Upper lobe of left lung (tissue), 6 donors: ENCODE measurements around the gene TMPRSS13. TPM values are rescaled to one million over a fixed set of nuclear protein-coding genes. Genes with fewer than 3 reads are reported as not detected.

ENCODE experiments used
- ATAC-seq, 2 donors: fragments of 200-7000 bp; cut with Tn5 transposase; one replicate each; pipeline ENCODE4 v1.9.1; 2022; ENCODE audit warnings: mild to moderate bottlenecking in 2 of 2, moderate library complexity in 2 of 2; ENCODE audit not compliant: low FRiP score in 2 of 2
- DNase-seq, 2 donors: peaks; one replicate each; pipeline ENCODE4 v3.0.0-alpha.2; 2019 to 2020
- H3K27ac ChIP-seq, 4 donors: fragments of 200-600 bp; sonication (generic); one replicate each; pipeline ENCODE4 v1.5.1; 2016 to 2019
- H3K27me3 ChIP-seq, 4 donors: fragments of 200-600 bp; sonication (generic); one replicate each; pipeline ENCODE4 v1.5.1; 2017 to 2019
- H3K36me3 ChIP-seq, 4 donors: fragments of 200-600 bp; sonication (generic); one replicate each; pipeline ENCODE4 v1.5.1; 2016 to 2019
- H3K4me1 ChIP-seq, 4 donors: fragments of 200-600 bp; sonication (generic); one replicate each; pipeline ENCODE4 v1.5.1; 2018 to 2019
- H3K4me3 ChIP-seq, 4 donors: fragments of 200-600 bp; sonication (generic); one replicate each; pipeline ENCODE4 v1.5.1; 2017 to 2019; ENCODE audit warnings: mild to moderate bottlenecking in 2 of 4, moderate library complexity in 1 of 4
- H3K9me3 ChIP-seq, 4 donors: fragments of 200-600 bp; sonication (generic); one replicate each; pipeline ENCODE4 v1.5.1; 2018 to 2019
- CTCF ChIP-seq, 6 experiments: fragments of 450-650 bp in 4 of 6; fragments of 200-600 bp in 2 of 6; sonication (generic) in 2 of 6; IDR thresholded peaks; one replicate each; pipeline ENCODE4 v1.5.1; 2016 to 2019; ENCODE audit warnings: antibody characterized with exemption in 6 of 6
- EP300 ChIP-seq, 4 donors: sonication (generic); formaldehyde crosslinking; IDR thresholded peaks; one replicate each; pipeline ENCODE4 v1.5.1; 2017; ENCODE audit warnings: antibody characterized with exemption in 4 of 4, control low read depth in 2 of 4
- POLR2A ChIP-seq, 4 donors: fragments of 450-650 bp; IDR thresholded peaks; one replicate each; pipeline ENCODE4 v1.5.1; 2016 to 2017; ENCODE audit warnings: antibody characterized with exemption in 4 of 4, mild to moderate bottlenecking in 2 of 4
- POLR2AphosphoS5 ChIP-seq, 2 donors: sonication (generic); formaldehyde crosslinking; IDR thresholded peaks; one replicate each; pipeline ENCODE4 v1.5.1; 2017; ENCODE audit warnings: antibody characterized with exemption in 2 of 2
- WGBS, 2 donors: methylation state at CpG; one replicate each; pipeline ENCODE4 v1.1.5; 2017 to 2018; 5-methylcytosine and 5-hydroxymethylcytosine counted together
- total RNA-seq, 6 donors: library from RNA; depleted of rRNA in 4 of 6; stranded (reverse); fragments of >200 nt in 4 of 6; gene quantifications; one replicate each; pipeline versions ENCODE4 v1.1.0 to v1.2.1, GENCODE V29; 2016 to 2021
- donor health status: DM: no; HTN: no; CAD: no; lungs with moderate emphysema.
- donor health status: DM: no; HTN: yes; CAD: no; lungs with severe emphysema.

TMPRSS13 gene
- total RNA-seq, 6 donors from 2014 or later, result 4.6 to 26.2 (median 6.1) TPM

- no peaks in the 10 kb centered on the region for H3K9me3 ChIP-seq
- peaks cover 8 to 28% (median 20%) of the 10 kb centered on the region in 4 donors for H3K4me1 ChIP-seq
- DNase-seq, result peak in 1 of 2 donors; percentile 2
- H3K27me3 ChIP-seq, result no peaks in the 10 kb centered on the region
- 40 to 81% methylated on average over 2 to 5 of the region's 5 CpGs for WGBS, 2 donors
- H3K27ac ChIP-seq, result no peak overlapping the region
- TF ChIP-seq EP300 (IDR thresholded peaks at IDR 0.05) (no peak), CTCF (IDR thresholded peaks at IDR 0.05) (no peak), POLR2A (IDR thresholded peaks at IDR 0.05) (no peak), POLR2AphosphoS5 (IDR thresholded peaks at IDR 0.05) (no peak)
- H3K36me3 ChIP-seq, result no peaks in the 10 kb centered on the region
- ATAC-seq, result no peak
- no peak overlapping the region for H3K4me3 ChIP-seq
Measured at GRCh38 chr11:117933930-117934329, 4.7 kb upstream of the TMPRSS13 start.

- ATAC-seq (no peak), DNase-seq (peak in 1 of 2 donors; percentile 1)
- TF ChIP-seq EP300 (IDR thresholded peaks at IDR 0.05) (no peak), CTCF (IDR thresholded peaks at IDR 0.05) (no peak), POLR2A (IDR thresholded peaks at IDR 0.05) (no peak), POLR2AphosphoS5 (IDR thresholded peaks at IDR 0.05) (no peak)
- H3K4me1 ChIP-seq, result peaks cover 8 to 32% (median 22%) of the 10 kb centered on the region in 4 donors
- no peaks in the 10 kb centered on the region for H3K36me3 ChIP-seq
- no peaks in the 10 kb centered on the region for H3K9me3 ChIP-seq
- H3K4me3 ChIP-seq, result no peak overlapping the region
- H3K27ac ChIP-seq, result no peak overlapping the region
- H3K27me3 ChIP-seq, result no peaks in the 10 kb centered on the region
- WGBS, 2 donors, result 93 to 97% methylated on average over 4 of the region's 4 CpGs
Measured at GRCh38 chr11:117933475-117933874, 4.3 kb upstream of the TMPRSS13 start.

- no peak for ATAC-seq
- Histone ChIP-seq H3K4me1 (peaks cover 8 to 32% (median 23%) of the 10 kb centered on the region in 4 donors), H3K9me3 (no peaks in the 10 kb centered on the region), H3K27ac (no peak overlapping the region), H3K4me3 (no peak overlapping the region), H3K27me3 (no peaks in the 10 kb centered on the region), H3K36me3 (no peaks in the 10 kb centered on the region)
- no peak for TF ChIP-seq EP300 (IDR thresholded peaks at IDR 0.05)
- TF ChIP-seq CTCF (IDR thresholded peaks at IDR 0.05), result no peak
- no peak for TF ChIP-seq POLR2A (IDR thresholded peaks at IDR 0.05)
- TF ChIP-seq POLR2AphosphoS5 (IDR thresholded peaks at IDR 0.05), result no peak
- 76 to 89% methylated on average over 3 of the region's 3 CpGs for WGBS, 2 donors
- DNase-seq, result no peak
Measured at GRCh38 chr11:117932947-117933346, 3.7 kb upstream of the TMPRSS13 start.

- Histone ChIP-seq H3K36me3 (no peaks in the 10 kb centered on the region), H3K27me3 (no peaks in the 10 kb centered on the region), H3K4me3 (no peak overlapping the region), H3K9me3 (no peaks in the 10 kb centered on the region), H3K4me1 (peaks cover 8 to 32% (median 23%) of the 10 kb centered on the region in 4 donors), H3K27ac (no peak overlapping the region)
- ATAC-seq (no peak), DNase-seq (peak in 1 of 2 donors; percentile 32)
- TF ChIP-seq CTCF (IDR thresholded peaks at IDR 0.05) (no peak), POLR2A (IDR thresholded peaks at IDR 0.05) (no peak), POLR2AphosphoS5 (IDR thresholded peaks at IDR 0.05) (no peak), EP300 (IDR thresholded peaks at IDR 0.05) (no peak)
- 93 to 98% methylated on average over 6 of the region's 6 CpGs for WGBS, 2 donors
Measured at GRCh38 chr11:117932426-117932825, 3.2 kb upstream of the TMPRSS13 start.

GRCh38 chr11:117931971-117932370, 2.8 kb upstream of the TMPRSS13 start:
- Histone ChIP-seq H3K27me3 (no peaks in the 10 kb centered on the region), H3K36me3 (no peaks in the 10 kb centered on the region), H3K4me1 (peaks cover 8 to 32% (median 23%) of the 10 kb centered on the region in 4 donors), H3K27ac (no peak overlapping the region), H3K9me3 (no peaks in the 10 kb centered on the region), H3K4me3 (no peak overlapping the region)
- TF ChIP-seq CTCF (IDR thresholded peaks at IDR 0.05) (no peak), EP300 (IDR thresholded peaks at IDR 0.05) (no peak), POLR2AphosphoS5 (IDR thresholded peaks at IDR 0.05) (no peak)
- DNase-seq (no peak), ATAC-seq (no peak)
- WGBS, 2 donors, result 69 to 90% methylated on average over 1 of the region's 2 CpGs
